GM23338 (cell line): ENCODE measurements around the gene SYTL1. TPM values are rescaled to one million over a fixed set of nuclear protein-coding genes. Genes with fewer than 3 reads are reported as not detected.

Experiments used
- CREB1 ChIP-seq: fragments of 250-450 bp; sonication (Bioruptor Pico); IDR thresholded peaks from 2 replicates; pipeline ENCODE4 v1.5.0; 2020; ENCODE audit warnings: low read depth, mild to moderate bottlenecking, moderate library complexity
- EZH2 ChIP-seq: fragments of 200-600 bp; sonication (generic); IDR thresholded peaks from one replicate; pipeline ENCODE4 v1.8.0; 2017; ENCODE audit warnings: antibody characterized with exemption, mild to moderate bottlenecking, low read depth; ENCODE audit not compliant: unreplicated experiment
- EZH2phosphoT487 ChIP-seq: fragments of 200-600 bp; sonication (generic); IDR thresholded peaks from one replicate; pipeline ENCODE4 v1.8.1; 2018; ENCODE audit warnings: antibody characterized with exemption; ENCODE audit not compliant: unreplicated experiment
- JUNB ChIP-seq: IDR thresholded peaks from one replicate; pipeline ENCODE4 v1.6.1; 2016; ENCODE audit warnings: antibody characterized with exemption; ENCODE audit not compliant: unreplicated experiment
- NANOG ChIP-seq: IDR thresholded peaks from 2 replicates; pipeline ENCODE4 v1.6.1; 2016; ENCODE audit warnings: antibody characterized with exemption, borderline replicate concordance
- REST ChIP-seq: IDR thresholded peaks from one replicate; pipeline ENCODE4 v1.6.1; 2018; ENCODE audit warnings: antibody characterized with exemption; ENCODE audit not compliant: unreplicated experiment
- ZNF114 ChIP-seq: fragments of 250-450 bp; sonication (Bioruptor Pico); IDR thresholded peaks from 2 replicates; pipeline ENCODE4 v1.5.0; 2020; ENCODE audit warnings: mild to moderate bottlenecking, moderate library complexity
- ZNF462 ChIP-seq: fragments of 250-450 bp; sonication (Bioruptor Pico); IDR thresholded peaks from 2 replicates; pipeline ENCODE4 v1.5.0; 2020; ENCODE audit warnings: mild to moderate bottlenecking, moderate library complexity
- polyA plus RNA-seq: library from polyadenylated mRNA; unstranded; fragments of >200 nt; fragmentation: Nextera tagmentation; extraction: Ambion mirVana; gene quantifications from 2 replicates; pipeline ENCODE4 v1.2.1, GENCODE V29; 2016
- total RNA-seq: library from RNA; depleted of rRNA; stranded (reverse); fragments of >200 nt; shearing (Covaris generic); gene quantifications from 2 replicates; pipeline ENCODE4 v1.2.3, GENCODE V29; 2014

SYTL1 gene
- total and polyA plus RNA-seq, 2 experiments from 2014 or later, result 4.9 to 12.3 TPM

- TF ChIP-seq ZNF462 (CRISPR knock-in tag) (no peak), ZNF114 (no peak), EZH2phosphoT487 (no peak), EZH2 (no peak), REST (no peak), NANOG (no peak), JUNB (no peak), CREB1 (CRISPR knock-in tag) (no peak)
Measured at GRCh38 chr1:27306071-27306470, 35.8 kb upstream of the SYTL1 start (continued).
